Neural progenitor cell (in vitro differentiated cells): ENCODE data around the gene REX1BD.

Experiments used
- EZH2 ChIP-seq: fragments of 200-600 bp; sonication (generic); IDR thresholded peaks from 2 replicates; pipeline ENCODE4 v1.6.1; 2017; ENCODE audit warnings: antibody characterized with exemption, mild to moderate bottlenecking, moderate library complexity
- EZH2phosphoT487 ChIP-seq: fragments of 200-600 bp; sonication (generic); IDR thresholded peaks from 2 replicates; pipeline ENCODE4 v1.6.1; 2017; ENCODE audit warnings: antibody characterized with exemption
- TF ChIP-seq, protein P1 (sequence below): fragments of 200-600 bp; sonication (generic); IDR thresholded peaks from 2 replicates; pipeline ENCODE4 v1.5.1; 2017; ENCODE audit warnings: antibody characterized with exemption, mild to moderate bottlenecking

DNA sequence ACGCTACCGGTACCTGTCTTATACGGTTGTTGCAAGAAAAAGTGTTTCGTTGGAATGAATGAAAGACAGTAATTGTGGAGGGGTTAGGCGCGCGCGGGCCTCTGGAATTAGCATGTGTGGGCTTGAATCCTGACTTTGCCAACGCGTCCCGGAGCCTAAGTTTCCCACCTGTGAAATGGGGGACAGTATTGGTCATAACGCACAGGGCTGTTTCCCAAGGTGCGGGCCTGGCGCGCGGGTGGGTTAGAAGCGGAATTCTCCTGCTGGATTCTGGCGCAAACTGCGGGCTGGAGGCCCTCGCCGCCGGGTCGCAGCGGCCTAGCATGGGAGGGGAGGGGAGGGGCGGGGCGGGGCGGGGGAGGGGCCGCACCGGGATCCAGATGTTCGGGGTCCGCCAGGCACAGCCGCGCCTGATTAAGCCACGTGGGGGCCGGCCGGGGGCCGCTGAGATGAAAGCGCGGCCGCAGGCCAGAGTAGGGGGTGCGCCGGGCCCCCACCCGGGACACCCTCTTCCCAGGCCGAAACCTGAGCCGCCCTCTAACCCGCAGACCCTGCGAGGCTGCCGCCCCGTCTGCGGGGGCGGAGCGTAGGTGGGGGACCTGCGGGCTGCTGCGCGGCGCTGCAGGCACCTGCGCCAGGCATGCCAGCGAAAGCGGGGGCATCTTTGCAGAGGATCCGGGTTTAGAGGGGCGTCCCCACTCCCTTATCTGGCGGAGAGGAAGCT, 22.9 kb downstream of the REX1BD start:
- TF ChIP-seq, protein P1, sequence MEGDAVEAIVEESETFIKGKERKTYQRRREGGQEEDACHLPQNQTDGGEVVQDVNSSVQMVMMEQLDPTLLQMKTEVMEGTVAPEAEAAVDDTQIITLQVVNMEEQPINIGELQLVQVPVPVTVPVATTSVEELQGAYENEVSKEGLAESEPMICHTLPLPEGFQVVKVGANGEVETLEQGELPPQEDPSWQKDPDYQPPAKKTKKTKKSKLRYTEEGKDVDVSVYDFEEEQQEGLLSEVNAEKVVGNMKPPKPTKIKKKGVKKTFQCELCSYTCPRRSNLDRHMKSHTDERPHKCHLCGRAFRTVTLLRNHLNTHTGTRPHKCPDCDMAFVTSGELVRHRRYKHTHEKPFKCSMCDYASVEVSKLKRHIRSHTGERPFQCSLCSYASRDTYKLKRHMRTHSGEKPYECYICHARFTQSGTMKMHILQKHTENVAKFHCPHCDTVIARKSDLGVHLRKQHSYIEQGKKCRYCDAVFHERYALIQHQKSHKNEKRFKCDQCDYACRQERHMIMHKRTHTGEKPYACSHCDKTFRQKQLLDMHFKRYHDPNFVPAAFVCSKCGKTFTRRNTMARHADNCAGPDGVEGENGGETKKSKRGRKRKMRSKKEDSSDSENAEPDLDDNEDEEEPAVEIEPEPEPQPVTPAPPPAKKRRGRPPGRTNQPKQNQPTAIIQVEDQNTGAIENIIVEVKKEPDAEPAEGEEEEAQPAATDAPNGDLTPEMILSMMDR, result no peak
- TF ChIP-seq EZH2phosphoT487 (peak; percentile 69), EZH2 (peak; percentile 91)
